Measurements from ENCODE around the gene C22orf23. TPM values are rescaled to one million over a fixed set of nuclear protein-coding genes. Genes with fewer than 3 reads are reported as not detected.

Gene C22orf23
- total and polyA plus RNA-seq, 2 of the 13 experiments (the other 11 are each of a cell fraction or from before 2014, with no cell fraction given), result 0.21 to 0.24 TPM

GRCh38 chr22:37996079-37996478, 42.7 kb upstream of the C22orf23 start:
- intact Hi-C loops (cut with micrococcal nuclease; ENCODE audit: unreplicated experiment), result no loop called here
- Histone ChIP-seq H3K27me3 (ENCODE audit: control insufficient read depth in 1 of 2, insufficient read depth in 2 of 2, low read length in 2 of 2) (peaks cover 0 to 8% of the 10 kb centered on the region in 2 experiments; a peak in 2 of 5 replicates), H3K79me2 (ENCODE audit: insufficient read depth, low read length) (no peaks in the 10 kb centered on the region), H3K4me1 (ENCODE audit: insufficient read depth, low read length) (peaks cover 80% of the 10 kb centered on the region), H3K9me3 (ENCODE audit: low read length) (no peaks in the 10 kb centered on the region), H3K27ac (ENCODE audit: extremely low read length, insufficient read depth, low read length) (no peak overlapping the region), H4K20me1 (ENCODE audit: insufficient read depth, low read length) (no peaks in the 10 kb centered on the region), H3K4me2 (ENCODE audit: low read depth, low read length) (no peak overlapping the region), H3K4me3 (replicated peaks in 1 of 3; ENCODE audit: insufficient read depth in 1 of 3, low read depth in 2 of 3, low read length in 3 of 3) (no peak overlapping the region), H2AFZ (ENCODE audit: low read length) (no peak overlapping the region), H3K36me3 (replicated peaks in 1 of 2; ENCODE audit: control insufficient read depth in 1 of 2, insufficient read depth in 2 of 2, low read length in 2 of 2) (no peaks in the 10 kb centered on the region), H3K9ac (ENCODE audit: insufficient read depth, low read depth, low read length) (no peak overlapping the region)
- FAIRE-seq, result no peak
- no TSS peak for BruUV-seq (replicated peaks)
- 43% methylated on average over 2 of the region's 4 CpGs for WGBS (ENCODE audit: low lambda C conversion rate)
- TF ChIP-seq FOXA1 (IDR thresholded peaks at IDR 0.05), result no peak
- TF ChIP-seq FOXA1 (CRISPR knock-in tag; IDR thresholded peaks at IDR 0.05), result no peak
- TF ChIP-seq RXRA (CRISPR knock-in tag; IDR thresholded peaks at IDR 0.05), result no peak
- TF ChIP-seq FOXC1 (CRISPR knock-in tag; IDR thresholded peaks at IDR 0.05; ENCODE audit: borderline replicate concordance), result no peak
- TF ChIP-seq TMF1 (CRISPR knock-in tag; IDR thresholded peaks at IDR 0.05; ENCODE audit: low read depth), result no peak
- TF ChIP-seq MIER3 (CRISPR knock-in tag; IDR thresholded peaks at IDR 0.05; ENCODE audit: borderline replicate concordance), result no peak
- TF ChIP-seq SMAD9 (CRISPR knock-in tag; IDR thresholded peaks at IDR 0.05), result no peak
- ChIA-PET POLR2A (no interaction called here), CTCF (ENCODE audit: low intra/inter-chr PET ratio, low total read pairs) (no interaction called here)
- no peak for ATAC-seq
- in situ Hi-C loops (cut with HindIII; ENCODE audit: extremely low pct_ligation_motif_present, low pct_unique_long_range_greater_than_20kb), result no loop called here
- DNase-seq (ENCODE audit: low spot score), result no peak

- Histone ChIP-seq H3K36me3 (replicated peaks in 1 of 2; ENCODE audit: control insufficient read depth in 1 of 2, insufficient read depth in 2 of 2, low read length in 2 of 2) (no peaks in the 10 kb centered on the region), H3K4me1 (ENCODE audit: insufficient read depth, low read length) (peaks cover 74% of the 10 kb centered on the region), H2AFZ (ENCODE audit: low read length) (no peak overlapping the region), H3K27me3 (ENCODE audit: control insufficient read depth in 1 of 2, insufficient read depth in 2 of 2, low read length in 2 of 2) (peaks cover 0 to 8% of the 10 kb centered on the region in 2 experiments; a peak in 2 of 5 replicates), H3K9me3 (ENCODE audit: low read length) (no peaks in the 10 kb centered on the region), H4K20me1 (ENCODE audit: insufficient read depth, low read length) (no peaks in the 10 kb centered on the region), H3K9ac (ENCODE audit: insufficient read depth, low read depth, low read length) (no peak overlapping the region), H3K4me3 (replicated peaks in 1 of 3; ENCODE audit: insufficient read depth in 1 of 3, low read depth in 2 of 3, low read length in 3 of 3) (no peak overlapping the region), H3K27ac (ENCODE audit: extremely low read length, insufficient read depth, low read length) (no peak overlapping the region), H3K4me2 (ENCODE audit: low read depth, low read length) (no peak overlapping the region), H3K79me2 (ENCODE audit: insufficient read depth, low read length) (no peaks in the 10 kb centered on the region)
- WGBS (ENCODE audit: low lambda C conversion rate), result 74% methylated on average over 4 of the region's 4 CpGs
- intact Hi-C loops (cut with micrococcal nuclease; ENCODE audit: unreplicated experiment), result no loop called here
- BruUV-seq (replicated peaks), result no TSS peak
- in situ Hi-C loops (cut with HindIII; ENCODE audit: extremely low pct_ligation_motif_present, low pct_unique_long_range_greater_than_20kb), result no loop called here
- FAIRE-seq (no peak), DNase-seq (ENCODE audit: low spot score) (no peak), ATAC-seq (no peak)
- ChIA-PET CTCF (ENCODE audit: low intra/inter-chr PET ratio, low total read pairs) (no interaction called here), POLR2A (no interaction called here)
- no peak for TF ChIP-seq MAFG (CRISPR knock-in tag; IDR thresholded peaks at IDR 0.05)
- TF ChIP-seq AKAP8 (CRISPR knock-in tag; IDR thresholded peaks at IDR 0.05), result no peak
- no peak for TF ChIP-seq ZNF564 (CRISPR knock-in tag; IDR thresholded peaks at IDR 0.05)
- no peak for TF ChIP-seq DR1 (CRISPR knock-in tag; IDR thresholded peaks at IDR 0.05)
- no peak for TF ChIP-seq KDM2A (CRISPR knock-in tag; IDR thresholded peaks at IDR 0.05; ENCODE audit: borderline replicate concordance, low read depth)
- no peak for TF ChIP-seq HBP1 (CRISPR knock-in tag; IDR thresholded peaks at IDR 0.05; ENCODE audit: low read depth)
- TF ChIP-seq MLX (CRISPR knock-in tag; IDR thresholded peaks at IDR 0.05), result no peak
- TF ChIP-seq ZXDC (CRISPR knock-in tag; IDR thresholded peaks at IDR 0.05), result no peak
- no peak for TF ChIP-seq ZNF510 (CRISPR knock-in tag; IDR thresholded peaks at IDR 0.05; ENCODE audit: low read depth)
- no peak for TF ChIP-seq ZSCAN30 (CRISPR knock-in tag; IDR thresholded peaks at IDR 0.05)
Observed at GRCh38 chr22:37995460-37995859, 42.1 kb upstream of the C22orf23 start.

All from HepG2 (cell line).